ENCODE measurements around the gene CYP4Z1. TPM values are rescaled to one million over a fixed set of nuclear protein-coding genes. Genes with fewer than 3 reads are reported as not detected.

CYP4Z1 gene
- not detected for total RNA-seq

GRCh38 chr1:47067097-47067594 is at the start of gene CYP4Z1:
TSS of gene CYP4Z1 (plus strand) at chr1:47067231. CDS start at chr1:47067491, 260 bp downstream.

GRCh38 chr1:47023268-47024140 is 43.5 kb upstream of the CYP4Z1 start, which contains the start of gene CYP4X1:
TSS of gene CYP4X1 (plus strand) at chr1:47023669. CDS start at chr1:47023818, 149 bp downstream.

GRCh38 chr1:47137198-47137597 is 70.2 kb downstream of the CYP4Z1 start, which contains the start of gene CYP4A22:
TSS of gene CYP4A22 (plus strand) at chr1:47137441. CDS start at chr1:47137486, 45 bp downstream.

Other genes with a start within 250 kb of the CYP4Z1 start
- gene CYP4A11, start 125.8 kb upstream of the CYP4Z1 start, total RNA-seq, result not detected
- not detected for gene CYP4X1, start 43.6 kb upstream of the CYP4Z1 start, total RNA-seq
- not detected for gene CYP4A22, start 70.2 kb downstream of the CYP4Z1 start, total RNA-seq
- not detected for gene PDZK1IP1, start 122.8 kb downstream of the CYP4Z1 start, total RNA-seq
- under 1 TPM in 1 of 2 donors, not detected in 1; under 0.01 TPM for gene TAL1, start 165.0 kb downstream of the CYP4Z1 start, total RNA-seq
- gene STIL, start 246.9 kb downstream of the CYP4Z1 start, total RNA-seq, result 10 to 100 TPM; 12.4 to 28.3 TPM